Pancreas (tissue), 10 donors: ENCODE measurements around the gene BRIP1. TPM values are rescaled to one million over a fixed set of nuclear protein-coding genes. Genes with fewer than 3 reads are reported as not detected.
"Not testable (repeated sequence)": the region's sequence is repeated elsewhere in the genome, so short reads cannot be mapped to it uniquely, and the experiment has no call there.

Experiments used
- ATAC-seq, 4 donors: fragments of 200-7000 bp; cut with Tn5 transposase; one replicate each; pipeline versions ENCODE4 v1.8.0 to v1.9.1; 2020; ENCODE audit warnings: mild to moderate bottlenecking in 4 of 4, moderate library complexity in 4 of 4
- DNase-seq, 6 donors: peaks; one replicate each; pipeline ENCODE4 v3.0.0-alpha.2; 2020
- FAIRE-seq: peaks from 2 replicates; lab custom pipeline; 2012; peaks lifted over from hg19 to GRCh38; lab: Jason Lieb, UNC
- H3K27ac ChIP-seq, 4 donors: fragments of 200-600 bp; sonication (generic); 1 replicate in 3 of 4; 2 replicates in 1 of 4; pipeline versions ENCODE4 v1.5.0 to v1.8.0; 2020
- H3K27me3 ChIP-seq, 4 donors: fragments of 200-600 bp; one replicate each; pipeline ENCODE4 v1.8.0; 2021
- H3K36me3 ChIP-seq, 3 donors: fragments of 200-600 bp; sonication (generic) in 1 of 3; one replicate each; pipeline versions ENCODE4 v1.5.0 to v1.8.0; 2020 to 2021
- H3K4me1 ChIP-seq, 3 donors: fragments of 200-600 bp; one replicate each; pipeline ENCODE4 v1.8.0; 2021
- H3K4me3 ChIP-seq, 4 donors: fragments of 200-600 bp; sonication (generic) in 2 of 4; one replicate each; pipeline versions ENCODE4 v1.5.0 to v1.8.0; 2020 to 2021
- H3K9me3 ChIP-seq, 4 donors: fragments of 200-600 bp; one replicate each; pipeline ENCODE4 v1.8.0; 2021
- CTCF ChIP-seq, 4 donors: fragments of 200-600 bp; sonication (generic) in 3 of 4; IDR thresholded peaks; one replicate each; pipeline versions ENCODE4 v1.5.0 to v1.8.0; 2021; ENCODE audit warnings: antibody characterized with exemption in 4 of 4
- WGBS, 2 donors: extraction: QIAGEN DNeasy Blood & Tissue Kit; methylation state at CpG; one replicate each; pipeline ENCODE4 v1.1.7; 2013; 5-methylcytosine and 5-hydroxymethylcytosine counted together
- intact Hi-C, 3 donors: fragments of 100-400 bp; cut with DNase I; formaldehyde crosslinking; loops; one replicate each; pipeline versions ENCODE4 v1.11.1 to v1.14.2; 2022
- polyA plus RNA-seq, 2 donors: library from polyadenylated mRNA; stranded (reverse); fragments of 200-250 nt; gene quantifications; one replicate each; pipeline ENCODE4 v1.2.3, GENCODE V29; 2013
- total RNA-seq, 6 donors: library from RNA; stranded (reverse); fragmentation: NEBNext Ultra II Directional in 4 of 6; extraction: Animal tissue kit (Norgen Biotek cat#: 25700) in 4 of 6; gene quantifications; one replicate each; pipeline versions ENCODE4 v1.2.1 to v1.2.4, GENCODE V29; 2021 to 2023
- donor health status: healthy with polysubstance abuse.
- donor health status: DM: no; HTN: no; CAD: no; lungs with moderate emphysema.
- donor health status: DM: no; HTN: no; CAD: no.
- donor health status: control.
- donor health status: control.
- donor health status: Bipolar disorder and iron deficiency.
- donor health status: DM: yes; HTN: yes; CAD: no.
- donor health status: DM: no; HTN: no; CAD: no.
- donor health status: DM: no; HTN: no; CAD: no.
- donor health status: DM: yes; HTN: yes; CAD: no.

BRIP1 gene
- total and polyA plus RNA-seq, 8 donors = 0.09 to 0.59 (median 0.29) TPM

GRCh38 chr17:61783556-61784304, 79.6 kb downstream of the BRIP1 start:
- intact Hi-C loops = no loop called here
- Histone ChIP-seq H3K4me1 (no peaks in the 10 kb centered on the region), H3K36me3 (no peaks in the 10 kb centered on the region), H3K9me3 (no peaks in the 10 kb centered on the region), H3K27ac (no peak overlapping the region), H3K27me3 (no peaks in the 10 kb centered on the region), H3K4me3 (no peak overlapping the region)
- no peak for TF ChIP-seq CTCF (IDR thresholded peaks at IDR 0.05)
- FAIRE-seq = no peak
- no peak for ATAC-seq
- no peak for DNase-seq

GRCh38 chr17:61783120-61783519, 80.2 kb downstream of the BRIP1 start:
- H3K9me3 ChIP-seq = no peaks in the 10 kb centered on the region
- no peaks in the 10 kb centered on the region for H3K27me3 ChIP-seq
- ATAC-seq (no peak), DNase-seq (no peak), FAIRE-seq (no peak)
- intact Hi-C loops = no loop called here
- H3K4me1 ChIP-seq = no peaks in the 10 kb centered on the region
- H3K27ac ChIP-seq = no peak overlapping the region
- WGBS, 2 donors = 98 to 99% methylated on average over 1 of the region's 1 CpG
- H3K4me3 ChIP-seq = no peak overlapping the region
- no peaks in the 10 kb centered on the region for H3K36me3 ChIP-seq
- no peak for TF ChIP-seq CTCF (IDR thresholded peaks at IDR 0.05)

GRCh38 chr17:61782683-61783082, 80.6 kb downstream of the BRIP1 start:
- no peak for ATAC-seq
- FAIRE-seq = no peak
- intact Hi-C loops = no loop called here
- DNase-seq = no peak
- H3K36me3 ChIP-seq = no peaks in the 10 kb centered on the region
- H3K4me3 ChIP-seq = no peak overlapping the region
- no peak for TF ChIP-seq CTCF (IDR thresholded peaks at IDR 0.05)
- WGBS, 2 donors = 86% methylated on average over 1 of the region's 1 CpG
- no peaks in the 10 kb centered on the region for H3K4me1 ChIP-seq
- no peaks in the 10 kb centered on the region for H3K9me3 ChIP-seq
- no peak overlapping the region for H3K27ac ChIP-seq
- H3K27me3 ChIP-seq = no peaks in the 10 kb centered on the region

- Histone ChIP-seq H3K4me3 (no peak overlapping the region), H3K36me3 (no peaks in the 10 kb centered on the region), H3K27ac (no peak overlapping the region), H3K4me1 (no peaks in the 10 kb centered on the region), H3K27me3 (no peaks in the 10 kb centered on the region), H3K9me3 (no peaks in the 10 kb centered on the region)
- FAIRE-seq (no peak), ATAC-seq (no peak), DNase-seq (no peak)
- 91 to 97% methylated on average over 2 of the region's 2 CpGs for WGBS, 2 donors
- TF ChIP-seq CTCF (IDR thresholded peaks at IDR 0.05) = no peak
- intact Hi-C loops = no loop called here
Measured at GRCh38 chr17:61775364-61775763, 88.0 kb downstream of the BRIP1 start.

- H3K27ac ChIP-seq = no peak overlapping the region
- H3K36me3 ChIP-seq = no peaks in the 10 kb centered on the region
- H3K27me3 ChIP-seq = no peaks in the 10 kb centered on the region
- H3K9me3 ChIP-seq = no peaks in the 10 kb centered on the region
- DNase-seq (no peak), ATAC-seq (no peak), FAIRE-seq (no peak)
- no peak overlapping the region for H3K4me3 ChIP-seq
- no peak for TF ChIP-seq CTCF (IDR thresholded peaks at IDR 0.05)
- no peaks in the 10 kb centered on the region for H3K4me1 ChIP-seq
- intact Hi-C loops = no loop called here
- WGBS, 2 donors = 96 to 97% methylated on average over 2 of the region's 2 CpGs
Measured at GRCh38 chr17:61774724-61775123, 88.6 kb downstream of the BRIP1 start.

GRCh38 chr17:61774087-61774486, 89.2 kb downstream of the BRIP1 start:
- intact Hi-C loops, H3K27me3 ChIP-seq, H3K27ac ChIP-seq, FAIRE-seq, ATAC-seq, DNase-seq, H3K36me3 ChIP-seq, H3K4me1 ChIP-seq, H3K4me3 ChIP-seq, H3K9me3 ChIP-seq: not testable (repeated sequence)
- 95 to 99% methylated on average over 3 of the region's 3 CpGs for WGBS, 2 donors
